Adrenal gland (tissue), 12 donors: ENCODE measurements around the gene COCH. TPM values are rescaled to one million over a fixed set of nuclear protein-coding genes. Genes with fewer than 3 reads are reported as not detected.
"Not testable (repeated sequence)": the region's sequence is repeated elsewhere in the genome, so short reads cannot be mapped to it uniquely, and the experiment has no call there.

ENCODE experiments used
- DNase-seq, 7 donors: peaks; one replicate each; pipeline ENCODE4 v3.0.0-alpha.2; 2019 to 2020
- H3K27ac ChIP-seq, 5 donors: fragments of 200-600 bp; sonication (generic) in 4 of 5; 1 replicate in 3 of 5; 2 replicates in 2 of 5; pipeline versions ENCODE4 v1.5.1 to v1.8.0; 2016 to 2020; ENCODE audit warnings: mild to moderate bottlenecking in 1 of 5
- H3K27me3 ChIP-seq: fragments of 200-600 bp; 2 replicates; pipeline ENCODE4 v1.8.0; 2021
- H3K36me3 ChIP-seq, 2 donors: fragments of 200-600 bp; replicated peaks in 1 of 2; 1 replicate in 1 of 2; 2 replicates in 1 of 2; pipeline versions ENCODE4 v1.5.1 to v1.8.0; 2018 to 2022
- H3K4me1 ChIP-seq, 2 donors: fragments of 200-600 bp; replicated peaks in 1 of 2; 1 replicate in 1 of 2; 2 replicates in 1 of 2; pipeline versions ENCODE4 v1.5.1 to v1.8.0; 2018 to 2021
- H3K4me3 ChIP-seq, 4 donors: fragments of 200-600 bp; sonication (generic) in 3 of 4; one replicate each; pipeline ENCODE4 v1.5.1; 2016 to 2018
- H3K9me3 ChIP-seq, 3 donors: fragments of 200-600 bp; sonication (generic) in 1 of 3; replicated peaks in 1 of 3; 1 replicate in 2 of 3; 2 replicates in 1 of 3; pipeline versions ENCODE4 v1.5.1 to v1.8.0; 2016 to 2021
- CTCF ChIP-seq, 6 experiments: fragments of 450-650 bp in 4 of 6; fragments of 200-600 bp in 2 of 6; sonication (generic) in 1 of 6; IDR thresholded peaks; 1 replicate in 5 of 6; 2 replicates in 1 of 6; pipeline versions ENCODE4 v1.5.1 to v1.8.0; 2016 to 2021; ENCODE audit warnings: antibody characterized with exemption in 6 of 6, mild to moderate bottlenecking in 2 of 6, moderate library complexity in 1 of 6
- POLR2A ChIP-seq, 2 donors: fragments of 450-650 bp; IDR thresholded peaks; one replicate each; pipeline ENCODE4 v1.6.1; 2017; ENCODE audit warnings: antibody characterized with exemption in 2 of 2, mild to moderate bottlenecking in 2 of 2, moderate library complexity in 1 of 2
- whole genome bisulfite sequencing, 4 donors: extraction: QIAGEN DNeasy Blood & Tissue Kit in 2 of 4; methylation state at CpG; one replicate each; pipeline versions ENCODE4 v1.1.5 to v1.1.7; 2013 to 2017; 5-methylcytosine and 5-hydroxymethylcytosine counted together
- intact Hi-C, 2 donors: fragments of 100-400 bp; cut with DNase I; formaldehyde crosslinking; loops; one replicate each; pipeline versions ENCODE4 v1.14.1 to v1.15.0; 2022 to 2023
- polyA plus RNA-seq, 3 donors: library from polyadenylated mRNA; stranded (reverse); fragments of 200-250 nt in 2 of 3; fragments of 350-450 nt in 1 of 3; fragmentation: Illumina TruSeq in 1 of 3; extraction: RNeasy Lipid Tissue Mini Kit (QIAGEN cat#74804) in 1 of 3; gene quantifications; one replicate each; pipeline ENCODE4 v1.2.3, GENCODE V29; 2013 to 2014
- total RNA-seq, 9 donors: library from RNA; depleted of rRNA in 4 of 9; stranded (reverse); fragments of >200 nt in 4 of 9; fragments of 120-200 nt in 1 of 9; fragmentation: NEBNext Ultra II Directional in 1 of 9; extraction: Animal tissue kit (Norgen Biotek cat#: 25700) in 1 of 9; gene quantifications; one replicate each; pipeline versions ENCODE4 v1.1.0 to v1.2.4, GENCODE V29; 2013 to 2023
- donor health status: healthy with polysubstance abuse.
- donor health status: Bipolar disorder and iron deficiency.
- donor health status: DM: yes; HTN: yes; CAD: no.
- donor health status: DM: no; HTN: no; CAD: no.
- donor health status: DM: no; HTN: no; CAD: no.
- donor health status: DM: yes; HTN: yes; CAD: no.

Gene COCH
- total and polyA plus RNA-seq, 12 donors = 0.42 to 8.4 (median 3.0) TPM

- Histone ChIP-seq H3K9me3 (no peaks in the 10 kb centered on the region), H3K27ac (no peak overlapping the region), H3K4me3 (no peak overlapping the region), H3K27me3 (no peaks in the 10 kb centered on the region), H3K36me3 (peaks cover 0 to 6% of the 10 kb centered on the region in 2 donors), H3K4me1 (no peaks in the 10 kb centered on the region)
- 95 to 99% (median 97%) methylated on average over 2 of the region's 2 CpGs for WGBS, 4 donors
- intact Hi-C loops = loop anchor here in 1 of 2 donors (10.0 kb wide), 1 partner anchor 239 kb away; no protein-coding TSS in a partner anchor
- TF ChIP-seq CTCF (IDR thresholded peaks at IDR 0.05) (no peak), POLR2A (IDR thresholded peaks at IDR 0.05) (no peak)
- DNase-seq = no peak
These were observed 19.5 kb downstream of the COCH start for GRCh38 chr14:30893819-30894218.

GRCh38 chr14:30894923-30895515 lies 20.7 kb downstream of the COCH start:
- H3K4me1 ChIP-seq = no peaks in the 10 kb centered on the region
- WGBS, 4 donors = 87 to 90% (median 89%) methylated on average over 4 of the region's 4 CpGs
- intact Hi-C loops = loop anchor here in 1 of 2 donors (10.0 kb wide), 1 partner anchor 240 kb away; no protein-coding TSS in a partner anchor
- H3K27me3 ChIP-seq = no peaks in the 10 kb centered on the region
- no peak for DNase-seq
- H3K36me3 ChIP-seq = peaks cover 0 to 6% of the 10 kb centered on the region in 2 donors
- no peak overlapping the region for H3K4me3 ChIP-seq
- TF ChIP-seq CTCF (IDR thresholded peaks at IDR 0.05) = no peak
- no peak for TF ChIP-seq POLR2A (IDR thresholded peaks at IDR 0.05)
- no peaks in the 10 kb centered on the region for H3K9me3 ChIP-seq
- H3K27ac ChIP-seq = no peak overlapping the region

GRCh38 chr14:30896435-30896834 lies 22.1 kb downstream of the COCH start:
- TF ChIP-seq CTCF (IDR thresholded peaks at IDR 0.05) = no peak
- TF ChIP-seq POLR2A (IDR thresholded peaks at IDR 0.05) = no peak
- Histone ChIP-seq H3K27ac (no peak overlapping the region), H3K27me3 (no peaks in the 10 kb centered on the region), H3K4me3 (no peak overlapping the region), H3K36me3 (peaks cover 0 to 6% of the 10 kb centered on the region in 2 donors), H3K9me3 (no peaks in the 10 kb centered on the region), H3K4me1 (no peaks in the 10 kb centered on the region)
- intact Hi-C loops = loop anchor here in 1 of 2 donors (10.0 kb wide), 1 partner anchor 242 kb away; no protein-coding TSS in a partner anchor
- no peak for DNase-seq

- H3K27me3 ChIP-seq, DNase-seq, H3K4me1 ChIP-seq, H3K4me3 ChIP-seq, H3K27ac ChIP-seq, H3K9me3 ChIP-seq, H3K36me3 ChIP-seq: not testable (repeated sequence)
- intact Hi-C loops = loop anchor here in 1 of 2 donors (10.0 kb wide), 1 partner anchor 242 kb away; no protein-coding TSS in a partner anchor
- 80 to 92% (median 83%) methylated on average over 3 of the region's 3 CpGs for whole genome bisulfite sequencing, 4 donors
These were observed 22.8 kb downstream of the COCH start for GRCh38 chr14:30897121-30897520.
